Prostate gland (tissue), 2 donors: ENCODE measurements around the gene ZBTB7C.

ENCODE experiments used
- POLR2A ChIP-seq: fragments of 450-650 bp; IDR thresholded peaks from one replicate; pipeline ENCODE4 v1.6.1; 2016; ENCODE audit warnings: antibody characterized with exemption, mild to moderate bottlenecking
- TF ChIP-seq, protein P1 (sequence below), 4 experiments: fragments of 200-600 bp in 2 of 4; fragments of 450-650 bp in 2 of 4; sonication (generic) in 2 of 4; IDR thresholded peaks; 1 replicate in 3 of 4; 2 replicates in 1 of 4; pipeline ENCODE4 v1.5.1; 2016 to 2019; ENCODE audit warnings: antibody characterized with exemption in 4 of 4, mild to moderate bottlenecking in 2 of 4, moderate library complexity in 2 of 4

DNA sequence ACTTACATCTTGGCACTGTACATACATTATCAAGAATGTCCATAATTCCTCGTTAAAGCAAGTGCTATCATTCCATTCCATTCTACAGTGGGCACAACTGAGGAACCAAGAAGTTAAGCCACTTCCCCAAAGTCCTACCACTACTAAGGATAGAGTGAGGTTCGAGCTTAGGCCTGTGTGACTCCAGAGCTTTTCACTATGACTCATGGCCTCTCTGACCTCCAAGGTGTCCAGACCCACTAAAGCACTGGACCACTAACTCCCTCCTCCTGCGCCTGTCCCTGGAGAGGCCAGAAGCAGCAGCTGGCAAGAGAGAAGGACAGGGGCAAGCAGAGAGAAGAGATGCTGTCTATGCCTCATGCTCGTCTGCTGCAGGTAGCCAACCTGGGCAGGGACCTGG lies 117.0 kb downstream of the ZBTB7C start:
- TF ChIP-seq, protein P1, sequence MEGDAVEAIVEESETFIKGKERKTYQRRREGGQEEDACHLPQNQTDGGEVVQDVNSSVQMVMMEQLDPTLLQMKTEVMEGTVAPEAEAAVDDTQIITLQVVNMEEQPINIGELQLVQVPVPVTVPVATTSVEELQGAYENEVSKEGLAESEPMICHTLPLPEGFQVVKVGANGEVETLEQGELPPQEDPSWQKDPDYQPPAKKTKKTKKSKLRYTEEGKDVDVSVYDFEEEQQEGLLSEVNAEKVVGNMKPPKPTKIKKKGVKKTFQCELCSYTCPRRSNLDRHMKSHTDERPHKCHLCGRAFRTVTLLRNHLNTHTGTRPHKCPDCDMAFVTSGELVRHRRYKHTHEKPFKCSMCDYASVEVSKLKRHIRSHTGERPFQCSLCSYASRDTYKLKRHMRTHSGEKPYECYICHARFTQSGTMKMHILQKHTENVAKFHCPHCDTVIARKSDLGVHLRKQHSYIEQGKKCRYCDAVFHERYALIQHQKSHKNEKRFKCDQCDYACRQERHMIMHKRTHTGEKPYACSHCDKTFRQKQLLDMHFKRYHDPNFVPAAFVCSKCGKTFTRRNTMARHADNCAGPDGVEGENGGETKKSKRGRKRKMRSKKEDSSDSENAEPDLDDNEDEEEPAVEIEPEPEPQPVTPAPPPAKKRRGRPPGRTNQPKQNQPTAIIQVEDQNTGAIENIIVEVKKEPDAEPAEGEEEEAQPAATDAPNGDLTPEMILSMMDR (IDR thresholded peaks at IDR 0.05): no peak
- TF ChIP-seq POLR2A: no peak
